DMS79 treated with DMSO at 0.1 percent for 48 hours (cell line): ENCODE data around the gene RACGAP1.

Source experiments
- DNase-seq: peaks from one replicate; lab custom pipeline; 2025; lab: John Stamatoyannopoulos, UW

Gene RACGAP1

GRCh38 chr12:49941556-49942511 is 83.5 kb downstream of the RACGAP1 start:
- DNase-seq, result no peak

GRCh38 chr12:49939707-49940106 is 85.6 kb downstream of the RACGAP1 start:
- DNase-seq, result no peak

- no peak for DNase-seq
Measured at GRCh38 chr12:49939307-49939706, 86.0 kb downstream of the RACGAP1 start.
